HG03066 (cell line): ENCODE results near the gene SAP130.

Source experiments
- ATAC-seq: cut with Tn5 transposase; IDR thresholded peaks from one replicate; pipeline ENCODE4 v1.9.1; 2021; ENCODE audit warnings: low read depth; ENCODE audit not compliant: unreplicated experiment

Gene SAP130

DNA sequence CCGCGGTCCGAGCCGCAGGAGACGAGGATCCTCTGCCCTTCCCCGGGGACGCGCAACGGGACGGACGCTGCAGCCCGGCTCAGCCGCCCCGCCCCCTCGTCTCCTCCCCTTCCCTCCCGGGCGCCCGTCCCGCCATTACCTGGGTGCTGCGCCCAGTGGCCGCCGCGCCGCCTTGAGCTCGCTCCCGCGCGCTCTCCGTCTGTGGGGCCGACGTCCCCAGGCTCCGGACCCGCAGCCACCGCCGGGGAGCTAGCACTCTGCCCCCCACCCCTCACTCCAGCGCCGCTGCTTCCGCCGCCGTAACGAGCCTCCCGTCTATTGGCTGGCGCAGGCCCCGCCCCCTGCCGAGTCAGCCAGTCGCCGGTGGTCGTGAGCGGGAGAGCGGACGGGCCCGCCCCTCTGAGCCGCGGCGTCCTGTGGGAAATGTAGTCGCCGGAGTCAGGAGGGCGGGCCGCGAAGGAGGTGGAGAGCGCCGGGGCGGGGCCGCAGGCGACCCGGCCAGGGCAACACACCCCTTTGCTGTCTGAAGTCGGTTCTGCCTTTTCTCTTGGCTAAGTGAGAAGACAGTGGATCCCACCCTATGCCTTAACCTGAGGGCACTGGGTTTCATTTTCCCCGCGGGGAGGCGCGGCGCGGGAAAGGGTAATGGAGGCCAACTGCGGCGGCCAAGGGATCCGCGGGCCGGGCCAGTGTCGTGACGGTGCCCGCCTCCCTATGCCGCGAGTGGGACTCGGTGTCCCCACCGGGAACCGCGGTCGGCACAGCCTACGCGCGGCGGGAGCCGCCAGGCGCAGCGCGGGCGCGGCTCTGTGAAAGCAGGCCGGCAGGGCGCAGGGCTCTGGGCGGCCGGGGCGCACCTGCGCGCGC, at the start of gene SAP130:
SAP130 (minus strand) TSS at position 259 of the 867 bp plus-strand sequence. CDS start 1,767 bp downstream, outside the sequence.
- ATAC-seq, result peak; percentile 77

GRCh38 chr2:128076461-128077106, 48.7 kb upstream of the SAP130 start:
- no peak for ATAC-seq

DNA sequence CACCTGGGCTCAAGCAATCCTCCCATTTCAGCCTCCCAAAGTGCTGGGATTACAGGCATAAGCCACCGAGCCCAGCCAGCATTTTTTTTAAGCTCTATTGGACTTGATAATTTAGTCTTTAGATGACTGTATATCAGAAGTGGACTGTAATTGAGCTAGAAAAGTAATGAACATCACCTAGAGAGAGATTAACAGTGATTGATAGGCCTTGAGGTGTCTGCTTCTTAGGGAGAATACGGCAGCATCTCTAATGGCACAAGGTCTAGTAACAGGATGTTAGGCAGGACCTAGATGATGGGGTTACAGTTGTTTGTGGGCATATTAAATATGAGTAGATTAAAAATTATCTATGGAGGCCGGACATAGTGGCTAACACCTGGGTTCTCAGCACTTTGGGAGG, 45.4 kb upstream of the SAP130 start:
- no peak for ATAC-seq

- no peak for ATAC-seq
Observed at GRCh38 chr2:128069769-128070168, 41.9 kb upstream of the SAP130 start.

DNA sequence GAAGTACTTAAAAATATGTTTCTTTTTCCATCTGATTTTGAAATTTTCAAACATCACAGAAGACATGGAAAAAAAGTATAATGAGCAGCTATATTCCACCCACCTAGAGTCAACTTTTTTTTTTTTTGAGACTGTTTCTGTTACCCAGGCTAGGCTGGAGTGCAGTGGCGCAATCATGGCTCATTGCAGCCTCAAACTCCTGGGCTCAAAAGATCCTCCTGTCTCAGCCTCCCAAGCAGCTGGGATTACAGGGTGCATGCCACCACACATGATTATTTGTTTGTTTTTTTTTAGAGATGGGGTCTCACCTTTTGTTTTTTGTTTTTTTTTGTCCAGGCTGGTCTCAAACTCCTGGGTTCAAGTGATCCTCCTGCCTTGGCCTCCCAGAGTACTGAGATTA, 36.5 kb upstream of the SAP130 start:
- no peak for ATAC-seq

GRCh38 chr2:128062571-128062970, 34.7 kb upstream of the SAP130 start:
- ATAC-seq, result no peak

DNA sequence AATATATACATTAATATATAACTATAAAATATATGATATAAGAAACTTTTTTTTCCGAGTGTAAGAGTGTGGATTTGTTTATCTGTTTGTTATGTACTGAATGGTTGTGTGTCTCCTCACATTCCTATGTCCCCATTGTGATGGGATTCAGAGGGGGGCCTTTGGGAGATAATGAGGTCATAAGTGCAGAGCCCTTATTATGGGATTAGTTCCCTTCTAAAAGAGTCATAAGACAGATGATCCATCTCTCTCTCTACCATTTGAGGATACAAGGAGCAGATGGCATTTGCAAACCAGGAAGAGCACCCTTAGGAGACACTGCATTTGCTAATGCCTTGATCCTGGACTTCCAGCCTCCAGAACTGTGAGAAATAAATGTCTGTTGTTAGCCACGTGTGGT, 30.3 kb upstream of the SAP130 start:
- no peak for ATAC-seq

GRCh38 chr2:128057334-128057733, 29.5 kb upstream of the SAP130 start:
- ATAC-seq, result no peak

DNA sequence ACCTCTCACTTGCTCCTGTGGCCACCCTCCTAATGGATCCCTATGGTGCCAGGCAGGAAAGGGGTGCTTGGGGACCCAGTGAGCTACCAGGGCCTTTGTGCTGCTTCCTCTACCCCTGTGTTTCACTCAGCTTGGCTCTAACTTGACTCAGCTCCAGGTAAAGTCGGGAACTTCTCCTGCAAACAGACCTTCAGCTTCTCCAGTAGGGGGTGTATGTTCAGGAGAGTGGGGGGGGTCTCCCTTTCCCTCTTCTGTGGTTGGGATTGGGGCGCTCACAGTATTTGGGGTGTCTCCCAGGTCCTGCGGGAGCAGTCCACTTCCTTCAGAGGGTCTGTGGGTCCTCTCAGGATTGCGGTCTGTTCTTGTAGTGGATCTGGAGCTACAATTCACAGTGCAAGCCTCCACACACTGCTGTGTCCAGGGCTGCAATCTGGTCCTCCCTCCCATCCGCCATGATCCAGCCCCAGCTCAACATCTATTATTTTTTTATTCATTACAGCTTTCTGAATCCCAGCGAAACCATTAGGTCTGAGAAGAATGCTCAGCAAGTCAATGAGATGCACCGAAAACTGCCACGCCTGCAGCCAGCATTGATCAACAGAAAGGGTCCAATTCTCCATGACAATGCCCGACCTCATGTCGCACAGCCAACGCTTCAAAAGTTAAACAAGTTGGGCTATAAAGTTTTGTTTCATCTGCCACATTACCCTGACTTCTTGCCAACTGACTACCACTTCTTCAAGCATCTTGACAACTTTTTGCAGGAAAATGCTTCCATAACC, 26.4 kb upstream of the SAP130 start:
- ATAC-seq, result no peak

GRCh38 chr2:128053331-128053730, 25.5 kb upstream of the SAP130 start:
- no peak for ATAC-seq

DNA sequence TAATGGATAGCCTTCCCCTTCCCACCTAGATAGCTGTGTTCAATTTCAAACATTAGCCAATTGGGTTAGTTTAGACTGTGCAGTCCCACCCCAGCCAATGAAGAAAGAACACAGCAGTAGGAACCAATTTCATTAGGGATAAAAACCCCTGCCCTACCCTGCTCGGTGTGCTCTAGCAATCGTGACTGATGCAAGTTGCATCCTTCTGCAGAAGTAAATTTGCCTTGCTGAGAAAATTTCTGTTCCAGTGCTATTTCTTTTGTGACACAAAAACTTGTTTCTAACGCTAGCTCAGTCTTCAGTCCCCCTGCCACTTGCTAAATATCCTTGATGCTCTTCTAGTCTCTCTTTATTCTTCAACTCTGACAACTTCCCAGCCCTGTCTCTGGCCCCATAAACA, 15.2 kb upstream of the SAP130 start:
- no peak for ATAC-seq

DNA sequence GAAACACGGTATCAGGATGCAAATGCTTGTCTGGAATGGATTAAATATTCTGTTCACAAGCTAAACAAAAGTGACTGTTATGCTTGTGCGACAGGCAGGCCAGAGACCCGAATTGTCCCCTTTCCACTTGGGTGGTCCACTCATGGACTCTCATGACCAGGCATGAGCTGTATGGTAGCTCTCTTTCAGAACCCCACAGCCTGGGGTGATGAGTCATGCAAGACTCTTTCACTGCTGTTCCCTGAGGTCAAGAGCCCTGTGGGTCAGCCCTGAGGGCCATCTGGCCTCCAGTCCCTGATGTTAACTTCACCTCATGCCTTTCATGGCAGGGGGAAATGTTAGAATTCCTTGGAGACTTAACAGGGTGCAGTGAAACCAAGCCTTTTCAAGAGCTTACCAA, 13.7 kb upstream of the SAP130 start:
- ATAC-seq, result no peak

DNA sequence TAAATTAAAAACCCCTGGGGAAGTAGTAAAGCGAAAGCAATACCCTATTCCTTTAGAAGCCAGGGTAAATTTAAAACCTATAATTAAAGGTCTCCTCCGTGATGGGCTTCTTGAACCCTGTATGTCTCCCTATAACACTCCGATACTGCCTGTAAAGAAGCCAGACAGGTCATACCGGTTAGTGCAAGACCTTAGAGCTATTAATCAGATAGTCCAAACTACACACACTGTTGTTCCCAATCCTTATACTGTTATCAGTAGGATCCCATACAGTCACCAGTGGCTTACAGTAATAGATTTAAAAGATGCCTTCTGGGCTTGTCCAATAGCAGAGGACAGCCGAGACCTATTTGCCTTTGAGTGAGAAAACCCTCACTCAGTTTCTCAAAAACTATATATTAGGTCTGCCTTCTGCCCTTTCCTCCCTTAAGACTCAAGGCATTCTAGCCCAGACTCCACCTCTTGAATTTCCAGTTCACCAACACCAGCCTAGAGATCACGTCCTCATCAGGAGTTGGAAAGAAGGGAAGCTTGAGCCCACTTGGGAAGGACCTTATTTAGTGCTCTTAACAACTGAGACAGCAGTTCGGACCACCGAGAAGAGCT, 12.4 kb upstream of the SAP130 start:
- no peak for ATAC-seq

DNA sequence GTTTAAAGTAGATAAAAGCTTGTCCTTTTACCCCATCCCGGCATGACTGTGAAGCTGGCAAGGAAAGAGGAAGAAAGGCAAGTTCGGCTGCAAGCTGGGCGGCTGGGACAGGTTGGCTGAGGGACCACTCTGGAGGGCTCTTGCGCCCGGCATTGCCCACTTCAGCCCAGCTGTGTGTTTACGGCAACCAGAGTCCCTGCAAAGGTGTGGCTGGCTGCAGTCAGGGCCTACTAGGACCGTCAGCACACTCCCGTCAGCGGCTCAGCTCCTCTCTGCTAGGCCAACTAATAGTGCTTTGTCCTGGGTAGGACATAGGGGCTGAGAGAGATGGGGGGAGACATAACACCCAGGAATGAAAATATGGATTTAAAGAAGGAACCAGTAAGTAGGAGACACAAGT, 11.7 kb upstream of the SAP130 start:
- no peak for ATAC-seq

GRCh38 chr2:128038411-128038810, 10.6 kb upstream of the SAP130 start:
- no peak for ATAC-seq

DNA sequence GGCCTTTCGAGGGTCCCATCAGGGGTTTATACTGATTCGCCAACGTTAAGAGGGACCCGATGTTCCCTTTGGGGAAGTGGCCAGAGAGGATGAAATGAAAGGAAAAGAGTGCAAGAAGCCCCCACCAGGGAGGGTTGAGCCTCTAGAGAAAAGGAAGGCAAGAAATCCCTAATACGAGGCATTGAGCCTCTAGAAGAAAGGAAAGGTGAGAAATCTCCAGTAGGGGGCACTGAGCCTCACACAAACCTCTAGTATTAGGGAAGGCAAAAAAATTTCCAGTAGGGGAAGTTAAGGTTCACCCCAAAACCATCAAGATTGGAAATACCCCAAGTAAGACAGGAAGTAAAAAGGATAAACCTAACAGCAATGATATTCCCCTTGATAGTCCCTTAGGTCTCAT, 9.8 kb upstream of the SAP130 start:
- ATAC-seq, result no peak

GRCh38 chr2:128036748-128037607, 9.1 kb upstream of the SAP130 start:
- ATAC-seq, result no peak

DNA sequence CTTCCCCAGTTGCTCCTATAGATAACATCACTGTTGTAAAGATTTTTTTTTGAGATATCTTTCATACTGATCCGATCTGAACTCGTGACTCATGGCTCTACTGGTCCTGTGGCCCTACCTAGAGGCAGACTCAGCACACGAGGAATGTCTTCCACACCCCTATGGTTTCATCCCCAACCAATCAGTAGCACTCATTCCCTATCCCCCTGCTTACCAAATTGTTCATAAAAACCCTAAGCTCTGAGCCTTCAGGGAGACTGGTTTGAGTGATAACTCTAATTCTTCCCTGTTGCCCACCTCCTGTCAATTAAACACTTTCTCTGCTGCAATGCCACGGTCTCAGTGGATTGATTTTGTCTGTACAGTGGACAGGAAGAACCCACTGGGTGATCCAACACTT, 4.2 kb upstream of the SAP130 start:
- no peak for ATAC-seq

DNA sequence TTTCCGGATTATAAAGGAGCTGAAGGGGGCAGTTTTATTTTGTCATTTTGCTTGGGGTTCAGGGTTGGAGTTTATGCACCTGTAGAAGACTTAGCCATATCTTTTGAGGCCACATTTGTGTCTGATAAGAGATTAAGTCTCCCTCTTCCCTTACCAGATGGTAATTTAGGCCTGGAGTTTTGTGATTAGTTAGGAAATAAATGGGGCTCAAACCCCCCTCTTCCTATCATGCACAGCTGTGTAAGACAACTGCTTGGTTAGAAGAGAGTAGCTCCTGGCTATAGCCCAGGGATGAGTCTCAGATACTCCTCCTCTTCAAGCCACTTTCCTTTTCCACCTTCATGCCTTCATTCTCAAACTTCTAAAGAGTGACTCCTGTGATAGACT, 802 bp upstream of the SAP130 start:
- no peak for ATAC-seq

DNA sequence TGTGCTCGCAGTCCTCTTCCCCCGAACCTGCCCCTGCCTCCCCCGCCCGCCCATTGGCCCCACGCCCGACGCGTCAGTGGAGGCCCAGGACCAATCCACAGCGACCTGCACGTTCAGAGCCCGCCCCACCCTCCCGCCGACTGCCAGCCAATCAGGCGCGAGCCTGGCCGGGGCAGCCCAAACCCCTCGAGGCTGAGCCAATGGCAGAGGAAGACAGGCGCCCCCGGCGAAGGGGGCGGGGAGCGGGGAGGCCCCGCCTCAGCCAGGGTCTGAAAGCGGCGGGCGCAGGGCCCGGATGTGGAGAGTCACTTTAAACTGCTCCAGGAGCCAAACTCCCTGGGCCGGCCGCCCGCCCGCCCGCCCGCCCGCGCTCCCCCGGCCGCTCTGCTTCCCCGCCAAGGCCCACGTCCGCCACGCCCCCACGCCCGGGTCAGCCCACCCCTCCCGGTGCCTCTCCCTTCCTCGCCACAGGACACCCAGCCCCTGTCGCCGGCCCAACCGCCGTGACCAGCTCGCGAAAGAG, 520 bp downstream of the SAP130 start:
- peak; percentile 77 for ATAC-seq
